Stimulated activated CD8-positive, alpha-beta memory T cell treated with anti-CD3 and anti-CD28 coated beads, Interleukin-4, amount 100 ng/mL, for 24 hours (primary cell): ENCODE data around the gene SIGLEC1.

Source experiments
- DNase-seq: peaks from one replicate; pipeline ENCODE4 v3.0.0-alpha.2; 2020; ENCODE audit warnings: low read depth

The SIGLEC1 gene

DNA sequence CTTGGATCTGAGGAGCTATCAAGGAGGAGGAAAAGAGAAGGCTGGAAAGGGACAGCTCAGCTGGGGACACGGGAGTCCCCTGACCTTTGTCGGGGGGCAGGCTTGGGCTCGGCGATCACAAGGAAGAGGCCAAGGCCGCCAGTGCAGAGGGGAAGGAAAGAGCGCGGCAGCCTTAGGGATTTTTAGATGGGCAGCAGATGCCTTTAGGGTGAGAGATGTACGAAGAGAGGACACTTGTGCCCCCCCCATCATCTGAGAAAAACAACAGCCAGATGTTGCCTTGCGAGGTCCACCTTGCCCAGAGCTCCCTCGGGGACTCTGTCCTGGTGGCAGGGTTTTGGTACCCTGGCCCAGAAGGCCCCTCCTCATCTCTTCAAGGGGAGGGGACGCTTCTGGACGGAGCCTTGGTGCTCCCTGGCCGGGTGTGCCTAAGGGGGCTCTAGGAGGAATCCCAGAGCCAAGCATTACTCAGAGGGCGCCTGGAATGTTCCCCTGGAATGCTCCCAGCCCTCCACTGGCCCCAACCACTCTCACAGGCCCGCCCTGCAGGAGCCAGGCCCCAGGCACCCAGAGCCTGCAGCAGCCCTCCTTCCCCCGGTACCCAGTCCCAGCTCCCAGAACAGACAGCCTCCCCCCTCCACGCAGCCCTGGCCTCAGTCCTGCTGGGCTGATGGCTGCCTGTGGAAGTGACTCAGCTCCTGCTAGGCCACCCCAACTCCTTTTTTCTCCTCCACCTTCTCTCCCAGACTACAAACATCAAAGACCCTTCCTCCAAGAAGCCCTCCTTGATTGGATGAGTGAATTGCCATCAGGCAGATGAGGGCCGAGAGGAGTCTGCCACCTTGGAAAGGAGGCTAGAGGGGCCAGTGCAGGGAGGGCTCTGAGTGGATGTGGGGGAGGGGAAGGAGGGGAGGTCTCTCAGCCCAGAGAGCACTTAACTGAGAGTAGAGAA, 32.4 kb downstream of the SIGLEC1 start:
- DNase-seq, result no peak

DNA sequence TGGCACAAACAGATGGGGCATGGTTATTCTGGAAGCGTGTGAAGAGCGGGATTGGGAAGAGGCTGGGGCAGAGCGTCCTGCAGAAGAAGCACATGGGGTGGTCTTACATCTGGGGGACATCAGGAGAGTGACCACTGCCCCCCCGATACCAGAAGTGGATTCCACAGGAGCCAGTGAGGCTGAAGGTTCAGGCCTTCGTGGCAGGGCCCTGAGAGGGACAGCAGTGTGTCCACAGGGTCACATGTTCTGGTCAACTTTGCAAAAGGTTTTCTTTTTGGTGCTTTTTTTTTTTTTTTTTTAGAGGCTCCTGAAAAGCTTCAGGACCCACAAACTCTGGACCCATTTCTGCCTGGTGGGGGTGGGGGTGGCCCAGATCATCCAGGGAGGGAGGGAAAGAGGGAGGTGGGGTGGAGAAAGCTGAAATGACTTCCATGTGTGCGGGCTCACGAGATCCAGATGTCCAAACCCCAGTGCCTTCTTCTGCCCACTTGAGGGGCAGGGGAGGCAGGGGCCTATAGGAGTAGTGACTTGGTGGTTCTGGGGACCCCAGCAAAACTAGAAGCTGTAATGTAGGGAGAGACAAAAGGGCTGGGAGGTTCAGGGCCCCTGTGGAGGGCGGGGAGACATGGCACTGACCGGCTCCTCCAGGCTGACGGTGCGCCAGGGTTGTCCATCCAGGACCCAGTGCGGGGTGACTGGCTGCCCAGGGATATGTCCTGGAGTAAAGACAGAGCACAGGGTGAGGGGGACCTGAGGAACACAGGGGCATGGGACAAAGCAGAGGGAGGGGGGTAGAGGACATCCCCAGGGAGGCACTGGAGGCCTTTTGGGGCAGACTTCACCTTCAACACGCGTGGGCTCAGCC, 33.3 kb downstream of the SIGLEC1 start:
- no peak for DNase-seq

DNA sequence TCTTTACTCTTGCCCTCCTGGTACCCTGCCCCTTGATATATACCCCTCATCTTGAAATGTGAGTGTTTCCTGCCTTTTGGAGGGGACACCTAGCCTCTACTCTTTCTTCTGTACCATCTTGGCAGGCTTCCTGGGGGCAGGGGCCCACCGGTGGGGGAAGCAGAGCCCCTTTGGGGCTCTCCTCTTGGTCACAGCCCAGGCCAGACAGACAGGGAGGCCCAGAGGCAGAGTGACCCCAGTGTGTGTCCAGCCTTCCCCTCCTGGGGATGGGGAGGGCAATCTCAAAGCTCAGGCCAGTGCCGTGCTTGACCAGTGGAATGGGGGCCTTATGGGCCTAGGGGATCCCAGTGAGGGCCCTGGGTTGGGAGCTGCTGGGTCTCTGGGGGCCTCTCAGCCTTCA, 34.2 kb downstream of the SIGLEC1 start:
- no peak for DNase-seq

DNA sequence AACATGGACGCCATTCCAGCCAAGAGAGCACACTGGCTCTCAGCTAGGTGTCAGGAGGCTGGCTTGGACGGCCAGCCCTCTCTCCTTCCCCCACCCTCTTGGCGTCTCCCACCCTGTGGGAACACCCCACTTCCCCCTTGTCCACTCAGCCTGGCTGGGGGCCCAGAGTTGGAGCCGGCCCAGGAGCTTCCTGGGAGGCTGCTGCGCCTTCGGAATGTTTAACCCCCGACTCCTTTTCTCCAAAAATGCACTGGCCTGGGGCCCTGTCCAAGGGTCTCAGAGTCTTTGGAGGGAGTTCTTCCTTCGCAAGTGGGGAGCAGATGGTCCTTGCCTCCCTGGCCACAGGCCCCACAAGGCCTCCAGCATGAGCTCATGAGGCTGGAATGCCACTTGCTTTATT, 34.7 kb downstream of the SIGLEC1 start:
- no peak for DNase-seq

DNA sequence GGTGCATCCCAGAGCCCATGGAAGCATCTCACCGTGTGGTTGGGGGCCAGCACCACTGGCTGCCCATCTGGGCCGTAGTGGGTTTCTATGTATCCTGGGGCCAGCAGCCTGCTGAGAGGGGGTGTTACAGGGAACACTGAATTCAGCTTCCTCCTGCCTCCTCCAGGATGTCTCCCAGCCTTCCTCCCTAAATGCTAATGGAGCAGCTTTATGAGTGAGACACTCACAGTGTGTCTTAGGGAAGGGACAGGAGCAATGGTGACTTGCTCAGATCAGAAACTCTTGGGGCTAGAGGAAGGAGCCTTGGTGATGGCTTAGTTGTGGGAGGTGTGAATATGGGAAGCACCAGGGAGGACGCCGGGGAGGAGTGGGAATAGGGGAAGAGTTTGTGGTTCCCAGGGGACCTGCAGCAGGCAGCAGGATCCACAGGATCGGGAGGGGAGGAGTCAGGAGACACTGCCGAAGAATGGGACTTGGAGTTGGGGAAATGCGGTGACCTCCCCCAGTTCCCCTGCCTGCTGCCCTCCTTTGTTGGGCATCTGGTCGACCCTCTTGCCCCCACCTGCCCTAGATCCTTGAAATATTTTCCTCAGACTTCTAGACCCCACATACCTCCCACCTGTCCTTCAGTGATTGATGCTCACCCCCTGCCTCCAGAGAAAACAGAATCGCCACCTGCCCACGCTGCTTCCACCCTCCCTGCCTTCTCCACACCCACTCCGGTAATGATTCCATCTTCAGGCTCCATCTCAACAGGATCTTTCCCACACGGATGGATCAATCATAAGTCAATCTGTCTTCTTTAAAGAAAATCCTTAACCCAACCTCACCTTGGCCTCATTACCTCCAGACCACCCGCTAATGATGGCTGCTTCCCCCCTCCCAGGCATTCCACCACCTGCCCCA, 37.2 kb downstream of the SIGLEC1 start:
- DNase-seq, result no peak

DNA sequence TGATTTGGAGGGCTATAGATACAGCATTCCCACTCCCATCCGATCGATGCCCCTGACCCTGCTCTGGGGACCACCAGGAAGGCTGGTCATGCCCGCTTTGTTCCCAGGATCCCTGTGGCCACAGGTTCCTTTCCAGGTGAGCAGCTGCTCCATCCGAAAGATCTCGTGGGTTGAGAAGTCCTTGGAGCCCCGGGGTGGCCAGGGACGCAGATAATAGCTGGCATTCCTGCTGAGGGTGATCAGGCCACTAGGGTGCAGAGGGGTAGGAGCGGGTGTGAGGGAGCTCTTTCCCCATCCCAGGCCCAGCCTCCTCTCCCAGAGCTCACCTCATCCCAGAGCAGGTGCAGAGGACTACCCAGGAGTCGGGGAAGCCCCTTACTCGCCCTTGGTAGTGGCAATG, 38.0 kb downstream of the SIGLEC1 start:
- no peak for DNase-seq

DNA sequence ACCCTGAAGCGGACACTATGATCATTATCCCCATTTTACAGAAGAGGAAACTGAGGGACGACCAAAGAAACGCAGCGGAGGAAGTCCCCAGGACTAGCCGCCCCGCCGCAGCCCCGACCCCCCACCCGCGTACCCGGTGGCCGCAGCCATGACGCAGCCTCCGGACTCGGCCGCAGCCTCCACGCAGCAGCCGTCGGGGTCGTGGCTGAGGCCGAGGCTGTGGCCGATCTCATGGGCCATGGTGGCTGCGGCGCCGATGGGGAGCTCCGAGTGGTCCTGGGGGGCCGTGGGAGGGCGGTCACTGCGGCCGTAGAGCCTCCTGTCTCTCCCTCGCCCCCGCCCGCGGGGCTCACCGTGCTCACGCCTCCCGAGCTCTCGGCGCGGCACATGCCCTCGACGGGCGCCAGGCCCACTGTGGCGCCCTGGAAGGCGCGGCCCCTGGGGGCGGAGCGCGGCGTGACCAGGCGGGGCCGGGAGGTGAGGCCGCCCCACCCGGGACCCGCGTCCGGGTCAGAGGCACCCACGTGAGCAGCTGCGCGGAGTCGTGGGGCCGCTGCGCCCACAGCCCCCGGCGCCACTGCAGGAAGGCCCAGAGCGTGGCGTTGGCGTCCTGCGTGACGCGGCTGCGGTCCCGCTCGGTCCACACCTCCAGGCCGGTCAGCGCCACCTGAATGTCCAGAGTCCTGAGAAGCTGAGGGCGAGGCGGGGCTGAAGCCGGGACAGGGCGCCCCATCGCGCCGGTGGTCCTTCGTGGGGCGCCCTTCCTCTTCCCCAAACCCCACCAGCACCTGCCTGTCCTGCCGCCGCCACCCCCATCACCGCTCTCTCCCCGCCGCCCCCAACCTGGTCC, 39.0 kb downstream of the SIGLEC1 start:
- DNase-seq, result no peak

DNA sequence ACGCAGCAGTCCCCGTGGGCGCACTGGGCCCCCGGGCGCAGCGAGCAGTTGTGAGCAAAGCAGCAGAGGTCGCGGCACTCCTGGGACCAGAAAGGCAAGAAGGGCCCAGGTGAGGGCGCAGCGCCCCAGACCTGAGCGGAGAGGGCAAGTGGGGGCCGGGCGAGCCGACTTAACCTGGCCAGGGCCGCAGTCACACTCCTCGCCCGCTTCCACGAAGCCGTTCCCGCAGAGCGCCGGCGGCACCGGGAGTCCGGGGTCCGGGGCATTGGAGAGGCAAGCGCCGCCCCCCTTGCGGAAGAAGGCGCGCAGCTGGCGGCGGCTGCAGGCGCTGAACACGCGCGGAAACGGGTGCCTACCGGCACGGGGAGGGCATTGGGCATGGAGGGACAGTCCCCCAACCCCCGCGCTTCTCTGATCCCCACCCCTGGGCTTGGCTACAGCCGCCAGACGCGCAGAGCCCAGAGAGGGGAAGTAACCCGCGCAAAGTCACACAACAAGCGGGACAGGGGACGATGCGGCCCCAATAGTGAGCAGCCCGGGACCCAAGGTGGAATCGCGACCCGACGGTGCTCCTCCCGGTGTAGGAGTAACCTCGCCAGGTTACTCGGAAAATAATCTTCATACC, 39.7 kb downstream of the SIGLEC1 start:
- no peak for DNase-seq

DNA sequence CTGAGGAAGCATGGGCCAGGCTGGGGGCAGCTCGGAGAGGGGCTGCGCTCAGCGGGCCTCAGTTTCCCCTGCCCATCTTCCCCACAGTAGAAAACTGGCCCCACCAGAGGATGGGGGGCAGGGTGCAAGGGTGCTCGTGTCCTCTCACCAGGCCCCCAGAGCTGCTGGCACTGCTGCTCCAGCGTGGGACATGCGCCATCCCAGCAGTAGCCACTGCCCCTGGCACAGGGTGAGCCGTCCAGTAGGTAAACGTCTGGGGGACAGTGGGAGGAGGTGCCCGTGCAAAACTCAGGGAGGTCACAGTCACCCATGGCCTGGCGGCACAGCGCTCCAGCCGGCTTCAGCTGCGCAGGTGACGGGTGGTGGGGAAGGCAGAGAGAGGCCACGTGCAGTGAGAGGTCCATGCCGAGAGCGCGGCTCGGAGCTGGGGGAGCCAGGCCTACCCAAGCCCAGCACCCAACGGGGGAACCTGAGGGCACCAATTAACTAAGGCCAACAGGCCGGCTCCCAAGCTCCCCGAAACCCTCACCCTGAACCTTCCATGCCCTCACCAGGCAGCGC, 40.3 kb downstream of the SIGLEC1 start:
- no peak for DNase-seq

DNA sequence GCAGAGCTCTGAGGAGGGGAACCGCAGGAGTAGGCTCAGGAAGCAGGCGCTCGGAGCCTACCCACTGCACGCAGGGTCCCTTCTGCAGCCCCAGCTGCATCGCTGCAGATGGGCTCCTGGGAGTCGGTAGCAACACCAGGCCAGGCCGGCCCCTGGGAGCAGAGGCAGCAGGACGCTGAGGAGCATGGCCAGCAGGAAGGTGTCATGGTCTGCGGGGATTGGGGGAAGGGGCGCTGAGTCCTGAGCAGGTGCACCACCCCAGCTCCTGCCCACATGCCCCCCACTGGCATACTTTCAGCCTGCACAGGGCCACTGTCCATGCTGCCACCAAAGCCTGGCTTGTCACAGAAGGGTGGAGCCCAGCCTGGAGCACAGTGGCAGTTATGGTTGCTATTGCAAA, 41.5 kb downstream of the SIGLEC1 start:
- DNase-seq, result no peak

DNA sequence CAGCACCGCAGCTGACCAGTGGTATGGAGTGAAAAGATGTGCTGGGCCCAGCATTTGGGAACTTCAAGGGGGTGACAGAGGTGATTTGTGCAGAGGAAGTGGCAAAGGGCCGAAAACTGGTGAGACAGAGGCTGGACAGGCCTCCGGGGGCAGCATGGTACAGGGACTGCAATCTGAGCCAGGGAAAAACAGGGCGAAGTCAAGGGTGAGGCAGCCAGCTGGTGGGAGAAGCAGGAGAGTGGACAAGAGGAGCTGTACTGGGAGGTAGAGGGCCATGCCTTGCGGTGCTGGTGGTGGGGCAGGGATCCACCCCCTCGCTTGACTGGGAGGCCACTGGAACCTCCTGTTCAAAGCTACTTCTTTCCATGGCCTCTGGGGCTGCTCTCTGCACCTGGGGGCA, 41.9 kb downstream of the SIGLEC1 start:
- no peak for DNase-seq

DNA sequence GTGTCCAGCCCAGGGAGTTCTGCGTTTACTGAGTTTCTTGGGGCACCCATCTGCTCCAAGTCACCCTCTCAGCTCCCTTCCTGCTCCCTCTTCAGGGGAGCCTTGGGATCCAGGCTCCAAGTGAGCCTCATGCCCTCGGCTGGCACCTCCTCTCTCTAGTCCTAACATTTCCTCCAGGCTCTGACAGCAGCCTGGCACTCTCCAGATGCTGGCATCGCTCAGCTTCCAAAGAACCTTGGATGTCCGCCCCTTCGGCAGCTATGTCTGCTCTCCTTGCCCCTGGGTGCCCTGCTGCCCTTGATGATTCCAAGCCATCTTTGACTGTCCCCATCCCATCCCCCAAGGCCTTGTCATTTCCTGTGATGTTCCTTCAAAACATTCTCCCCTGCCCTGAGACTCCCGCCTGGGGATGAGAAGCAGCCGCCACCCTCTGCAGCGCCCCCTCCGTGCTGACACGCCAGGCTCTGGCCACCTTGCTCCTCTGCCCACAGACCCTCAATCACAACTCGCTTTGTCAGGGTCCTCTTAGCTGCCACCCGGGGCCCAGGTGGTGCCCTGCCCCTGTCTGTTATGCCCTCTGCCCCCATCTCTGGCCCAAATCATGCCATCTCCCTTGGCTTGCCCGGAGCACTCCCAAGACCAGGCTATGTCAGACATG, 42.6 kb downstream of the SIGLEC1 start:
- no peak for DNase-seq

DNA sequence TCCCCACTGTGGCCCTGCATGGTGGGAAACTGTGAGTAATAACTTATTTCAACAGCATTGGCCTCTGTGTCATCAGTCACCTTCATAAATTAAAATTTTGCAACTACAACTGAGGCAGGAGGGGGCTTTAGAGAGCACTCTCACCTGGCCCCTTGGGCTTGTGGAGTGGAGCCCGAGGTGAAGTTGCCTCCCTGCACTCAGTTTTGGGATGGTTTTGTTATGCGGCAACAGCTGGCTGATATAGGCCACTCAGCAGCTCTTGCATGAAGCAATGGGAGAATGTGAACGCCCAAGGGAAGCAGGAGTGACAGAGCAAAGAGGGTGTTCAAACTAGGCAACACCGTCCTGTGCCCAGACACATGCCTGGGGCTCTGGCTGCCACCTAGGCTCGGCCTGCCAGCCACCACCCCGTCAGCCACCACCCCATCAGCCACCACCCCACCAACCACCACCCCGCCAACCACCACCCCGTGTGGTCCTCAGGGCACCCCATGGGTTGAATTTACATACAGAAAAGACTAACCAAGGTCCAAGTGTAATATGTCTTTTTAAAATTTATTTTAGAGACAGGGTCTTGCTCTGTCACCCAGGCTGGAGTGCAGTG, 44.9 kb downstream of the SIGLEC1 start:
- no peak for DNase-seq

DNA sequence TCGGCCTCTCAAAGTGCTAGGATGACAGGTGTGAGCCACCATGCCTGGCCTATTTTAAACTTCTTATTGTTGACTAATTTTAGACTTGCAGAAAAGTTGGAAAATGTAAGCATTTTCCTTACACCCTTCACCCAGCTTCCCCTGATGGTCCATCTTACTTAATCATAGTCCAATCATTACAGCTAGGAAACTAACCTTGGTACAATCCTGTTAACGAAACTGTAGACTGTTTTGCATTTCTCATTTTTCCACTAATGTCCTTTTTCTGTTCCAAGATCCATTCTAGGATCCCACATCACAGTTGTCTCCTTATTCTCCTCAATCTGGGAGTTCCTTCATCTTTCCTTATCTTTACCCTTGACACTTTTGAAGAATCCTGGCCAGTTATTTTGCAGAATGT, 48.5 kb downstream of the SIGLEC1 start:
- DNase-seq, result no peak

DNA sequence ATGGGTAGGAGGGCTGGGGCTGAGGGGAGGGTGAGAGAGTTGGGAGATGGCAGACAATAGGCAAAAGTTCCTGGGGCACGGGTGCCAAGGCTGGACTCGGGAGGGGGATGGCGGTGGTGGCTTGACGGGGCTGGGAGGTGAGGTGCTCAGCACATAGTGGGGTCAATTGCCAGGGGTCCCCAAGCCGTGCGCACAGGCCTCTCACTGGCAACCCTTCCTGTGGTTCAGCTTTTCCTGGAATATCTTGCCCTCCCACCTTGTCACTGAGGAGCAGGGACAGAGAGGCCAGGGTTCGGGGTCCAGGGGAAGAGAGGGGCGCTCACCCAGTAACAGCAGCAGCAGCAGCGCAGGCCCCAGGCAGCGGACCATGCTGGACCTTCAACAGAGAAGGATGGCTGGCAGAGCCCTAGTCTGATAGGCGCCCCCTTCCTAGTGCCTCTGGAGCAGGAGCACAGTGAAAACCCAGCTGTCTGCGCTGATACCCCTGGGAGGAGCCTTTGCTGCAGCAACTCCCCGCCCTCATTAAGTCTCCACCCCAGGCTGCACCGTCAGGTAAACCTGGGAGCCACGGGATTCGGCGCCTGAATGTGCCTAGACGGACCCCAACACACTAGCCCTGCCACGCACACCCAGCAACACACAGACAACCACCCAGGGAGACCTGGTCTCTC, 49.2 kb downstream of the SIGLEC1 start, which contains the start of gene GFRA4:
Gene GFRA4 (minus strand): TSS at position 369 of the 671 bp plus-strand sequence. CDS start 0 bp downstream, at position 369.
- DNase-seq, result no peak
